ENCODE data around the gene ZNF292.
"Not testable (repeated sequence)": the region's sequence is repeated elsewhere in the genome, so short reads cannot be mapped to it uniquely, and the experiment has no call there.

Gene ZNF292

GRCh38 chr6:87222676-87223075 lies 67.3 kb downstream of the ZNF292 start:
- DNase-seq = no peak

- DNase-seq = no peak
Measured at GRCh38 chr6:87224971-87225370, 69.6 kb downstream of the ZNF292 start.

- no peak for DNase-seq
Measured at GRCh38 chr6:87225511-87225910, 70.1 kb downstream of the ZNF292 start.

- DNase-seq = no peak
Measured at GRCh38 chr6:87225937-87226336, 70.6 kb downstream of the ZNF292 start.

- DNase-seq = no peak
Measured at GRCh38 chr6:87230801-87231200, 75.4 kb downstream of the ZNF292 start.

- DNase-seq = no peak
Measured at GRCh38 chr6:87237804-87238203, 82.4 kb downstream of the ZNF292 start.

- DNase-seq = not testable (repeated sequence)
Measured at GRCh38 chr6:87239098-87239635, 83.8 kb downstream of the ZNF292 start.

- no peak for DNase-seq
Measured at GRCh38 chr6:87241304-87241703, 85.9 kb downstream of the ZNF292 start.

- DNase-seq = no peak
Measured at GRCh38 chr6:87242311-87242710, 86.9 kb downstream of the ZNF292 start.

- no peak for DNase-seq
Measured at GRCh38 chr6:87243812-87244211, 88.4 kb downstream of the ZNF292 start.

- no peak for DNase-seq
Measured at GRCh38 chr6:87244380-87244779, 89.0 kb downstream of the ZNF292 start.

- no peak for DNase-seq
Measured at GRCh38 chr6:87250019-87250418, 94.7 kb downstream of the ZNF292 start.

- DNase-seq = no peak
Measured at GRCh38 chr6:87251225-87251624, 95.9 kb downstream of the ZNF292 start.

- DNase-seq = no peak
Measured at GRCh38 chr6:87251725-87252124, 96.4 kb downstream of the ZNF292 start.

GRCh38 chr6:87257046-87257445 lies 101.7 kb downstream of the ZNF292 start:
- DNase-seq = no peak

GRCh38 chr6:87257565-87257964 lies 102.2 kb downstream of the ZNF292 start:
- DNase-seq = no peak

GRCh38 chr6:87257975-87258374 lies 102.6 kb downstream of the ZNF292 start:
- no peak for DNase-seq

- no peak for DNase-seq
Measured at GRCh38 chr6:87259791-87260190, 104.4 kb downstream of the ZNF292 start.

- no peak for DNase-seq
Measured at GRCh38 chr6:87261534-87261933, 106.2 kb downstream of the ZNF292 start.

- no peak for DNase-seq
Measured at GRCh38 chr6:87264481-87264880, 109.1 kb downstream of the ZNF292 start.

- no peak for DNase-seq
Measured at GRCh38 chr6:87274660-87275274, 119.4 kb downstream of the ZNF292 start.

- no peak for DNase-seq
Measured at GRCh38 chr6:87276624-87277023, 121.3 kb downstream of the ZNF292 start.

GRCh38 chr6:87277123-87277522 lies 121.8 kb downstream of the ZNF292 start:
- DNase-seq = peak; percentile 1

GRCh38 chr6:87279196-87279595 lies 123.8 kb downstream of the ZNF292 start:
- DNase-seq = no peak

- no peak for DNase-seq
Measured at GRCh38 chr6:87281426-87281825, 126.1 kb downstream of the ZNF292 start.
